HG03108 (cell line): ENCODE results near the gene TIMM29.
"Not testable (repeated sequence)": the region's sequence is repeated elsewhere in the genome, so short reads cannot be mapped to it uniquely, and the experiment has no call there.

ENCODE experiments used
- ATAC-seq: cut with Tn5 transposase; IDR thresholded peaks from one replicate; pipeline ENCODE4 v1.9.1; 2021; ENCODE audit warnings: moderate library complexity; ENCODE audit not compliant: unreplicated experiment

TIMM29 gene

DNA sequence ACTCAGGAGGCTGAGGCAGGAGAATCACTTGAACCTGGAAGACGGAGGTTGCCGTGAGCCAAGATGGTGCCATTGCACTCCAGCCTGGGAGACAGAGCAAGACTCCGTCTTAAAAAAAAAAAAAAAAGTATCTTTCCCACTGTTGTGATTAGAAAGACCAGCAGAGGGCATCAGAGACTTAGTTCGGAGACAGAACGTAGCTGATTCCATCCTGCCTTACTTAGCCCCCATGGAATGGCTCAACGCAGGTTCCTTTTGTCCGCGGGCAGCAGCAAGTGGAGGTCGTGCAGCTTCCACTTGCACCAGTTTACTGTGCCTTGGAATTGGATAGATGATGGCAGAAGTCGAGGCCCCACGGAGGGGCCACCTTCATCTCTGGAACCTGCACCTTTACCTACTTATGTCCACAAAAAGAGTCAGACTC, 8.1 kb downstream of the TIMM29 start:
- no peak for ATAC-seq

- ATAC-seq: not testable (repeated sequence)
Observed at GRCh38 chr19:10941649-10942048, 13.0 kb downstream of the TIMM29 start.

DNA sequence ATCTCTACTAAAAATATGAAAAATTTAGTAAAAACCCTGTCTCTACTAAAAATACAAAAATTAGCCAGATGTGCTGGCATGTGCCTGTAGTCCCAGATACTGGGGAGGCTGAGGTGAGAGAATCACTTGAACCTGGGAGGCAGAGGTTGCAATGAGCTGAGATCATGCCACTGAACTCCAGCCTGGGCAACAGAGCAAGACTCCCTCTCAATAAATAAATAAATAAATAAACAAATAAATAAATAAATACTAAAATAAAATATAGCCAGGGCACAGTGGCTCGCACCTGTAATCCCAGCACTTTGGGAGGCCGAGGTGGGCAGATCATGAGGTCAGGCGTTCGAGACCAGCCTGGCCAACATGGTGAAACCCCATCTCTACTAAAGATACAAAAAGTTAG, 14.8 kb downstream of the TIMM29 start:
- not testable (repeated sequence) for ATAC-seq

DNA sequence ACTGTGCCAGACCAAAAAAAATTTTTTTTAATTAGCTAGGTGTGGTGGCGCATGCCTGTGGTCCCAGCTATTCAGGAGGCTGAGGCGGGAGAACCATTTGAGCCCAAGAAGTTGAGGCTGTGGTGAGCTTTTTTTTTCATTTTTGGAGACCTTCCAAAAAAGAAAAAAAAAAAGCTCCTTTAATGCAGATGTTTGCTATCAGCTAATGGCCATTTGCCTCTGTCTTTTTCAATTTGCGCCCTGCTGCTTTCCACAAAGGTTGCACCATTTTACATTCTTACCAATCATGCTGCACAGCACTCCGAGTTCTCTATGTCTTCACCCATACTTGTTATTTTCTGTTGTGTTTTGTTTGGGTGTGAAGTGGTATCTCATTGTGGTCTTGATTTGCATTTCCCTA, 16.7 kb downstream of the TIMM29 start:
- ATAC-seq: no peak

DNA sequence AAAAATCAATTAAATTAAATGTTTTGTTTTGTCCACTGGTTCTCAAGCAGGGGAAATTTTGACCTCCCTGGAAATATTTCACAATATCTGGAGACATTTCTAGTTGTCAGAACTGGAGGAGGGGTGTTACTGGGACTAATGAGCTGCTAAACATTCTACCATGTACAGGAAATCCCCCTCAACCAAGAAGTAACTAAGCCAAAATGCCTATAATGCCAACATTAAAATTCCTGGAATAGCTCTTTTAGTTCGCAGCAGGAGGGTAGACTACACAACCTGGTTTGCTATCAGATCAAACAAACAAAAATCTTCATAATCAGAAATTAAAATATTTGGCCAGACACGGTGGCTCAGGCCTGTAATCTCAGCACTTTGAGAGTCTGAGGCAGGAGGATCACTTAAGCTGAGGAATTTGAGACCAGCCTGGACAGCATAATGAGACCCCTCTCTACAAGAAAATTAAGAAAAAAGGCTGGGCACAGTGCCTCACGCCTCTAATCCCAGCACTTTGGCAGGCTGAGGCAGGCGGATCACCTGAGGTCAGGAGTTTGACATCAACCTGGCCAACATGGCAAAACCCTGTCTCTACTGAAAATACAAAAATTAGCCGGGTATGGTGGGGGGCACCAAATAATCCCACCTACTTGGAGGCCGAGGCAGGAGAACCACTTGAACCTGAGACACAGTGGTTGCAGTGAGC, 18.5 kb downstream of the TIMM29 start:
- ATAC-seq: no peak

GRCh38 chr19:10952809-10953208, 24.2 kb downstream of the TIMM29 start:
- ATAC-seq: no peak

- ATAC-seq: not testable (repeated sequence)
Observed at GRCh38 chr19:10959277-10959968, 30.8 kb downstream of the TIMM29 start.

- peak; percentile 76 for ATAC-seq
Observed at GRCh38 chr19:10960314-10961072, 31.9 kb downstream of the TIMM29 start, which contains the start of gene SMARCA4. TSS of gene SMARCA4 (plus strand) at chr19:10961030. CDS start at chr19:10984152, 23,122 bp downstream.

DNA sequence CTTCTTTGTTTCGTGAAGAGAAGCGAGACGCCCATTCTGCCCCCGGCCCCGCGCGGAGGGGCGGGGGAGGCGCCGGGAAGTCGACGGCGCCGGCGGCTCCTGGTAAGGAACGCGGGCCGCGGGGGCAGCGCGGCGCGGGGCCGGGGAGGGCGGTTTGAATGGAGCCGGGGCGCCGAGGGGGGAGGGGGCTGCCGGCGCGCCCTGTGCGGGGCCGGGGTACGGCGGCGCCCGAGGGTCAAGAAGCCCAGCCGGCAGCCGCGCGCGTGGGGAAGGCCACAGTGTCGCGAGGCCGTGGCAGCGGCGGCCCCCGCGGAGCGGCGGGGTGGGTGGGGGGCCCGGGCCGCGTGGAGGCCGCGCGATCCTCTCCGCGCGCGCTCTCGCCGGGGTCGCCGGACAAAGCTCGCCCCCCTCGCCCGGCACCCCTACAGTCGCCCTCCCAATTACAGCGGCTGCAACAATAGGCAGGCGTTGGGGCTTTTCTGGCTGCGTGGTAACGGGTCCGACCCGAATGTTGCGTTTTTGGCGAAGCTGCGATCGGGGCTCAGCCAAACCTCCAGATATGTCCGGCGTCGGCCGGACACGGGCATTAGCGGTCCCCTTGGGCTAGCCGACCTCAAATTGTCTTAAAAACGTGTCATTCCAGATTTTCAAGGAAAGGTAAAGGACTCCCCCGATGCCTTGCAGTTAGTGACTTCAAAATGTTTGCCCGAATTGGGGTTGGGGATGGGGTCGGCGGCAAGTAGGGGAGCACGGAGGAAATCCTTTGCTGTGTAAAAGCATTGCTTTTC, 32.7 kb downstream of the TIMM29 start:
- ATAC-seq: peak; percentile 33

GRCh38 chr19:10962863-10963262, 34.3 kb downstream of the TIMM29 start:
- ATAC-seq: no peak

- no peak for ATAC-seq
Observed at GRCh38 chr19:10963865-10964264, 35.3 kb downstream of the TIMM29 start.

- no peak for ATAC-seq
Observed at GRCh38 chr19:10964903-10965302, 36.3 kb downstream of the TIMM29 start.

GRCh38 chr19:10965398-10965797, 36.8 kb downstream of the TIMM29 start:
- no peak for ATAC-seq

GRCh38 chr19:10966809-10967208, 38.2 kb downstream of the TIMM29 start:
- no peak for ATAC-seq

GRCh38 chr19:10968527-10969135, 40.0 kb downstream of the TIMM29 start:
- ATAC-seq: no peak

DNA sequence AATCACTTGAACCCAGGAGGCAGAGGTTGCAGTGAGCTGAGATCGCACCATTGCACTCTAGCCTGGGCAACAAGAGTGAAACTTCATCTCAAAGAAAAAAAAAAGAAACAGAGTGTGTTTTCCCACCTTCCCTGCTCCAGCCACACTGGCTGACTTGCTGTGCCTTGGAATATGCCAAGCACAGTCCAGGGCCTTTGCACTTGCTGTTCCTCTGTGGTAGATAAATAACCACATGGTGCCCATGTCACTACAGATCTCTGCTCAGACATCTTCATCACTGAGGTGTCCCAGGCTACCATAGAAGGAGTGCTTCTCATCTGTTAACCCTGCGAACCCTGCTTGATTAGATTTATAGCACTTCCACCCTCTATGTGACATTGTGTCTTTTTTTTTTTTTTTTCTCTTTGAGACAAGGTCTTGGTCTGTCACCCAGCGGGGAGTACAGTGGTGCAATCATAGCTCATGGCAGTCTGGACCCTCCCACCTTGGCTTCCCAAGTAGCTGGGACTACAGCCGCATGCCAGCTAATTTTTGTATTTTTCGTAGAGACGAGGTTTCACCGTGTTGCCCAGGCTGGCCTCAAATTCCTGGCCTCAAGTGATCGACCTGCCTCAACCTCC, 42.6 kb downstream of the TIMM29 start:
- no peak for ATAC-seq

DNA sequence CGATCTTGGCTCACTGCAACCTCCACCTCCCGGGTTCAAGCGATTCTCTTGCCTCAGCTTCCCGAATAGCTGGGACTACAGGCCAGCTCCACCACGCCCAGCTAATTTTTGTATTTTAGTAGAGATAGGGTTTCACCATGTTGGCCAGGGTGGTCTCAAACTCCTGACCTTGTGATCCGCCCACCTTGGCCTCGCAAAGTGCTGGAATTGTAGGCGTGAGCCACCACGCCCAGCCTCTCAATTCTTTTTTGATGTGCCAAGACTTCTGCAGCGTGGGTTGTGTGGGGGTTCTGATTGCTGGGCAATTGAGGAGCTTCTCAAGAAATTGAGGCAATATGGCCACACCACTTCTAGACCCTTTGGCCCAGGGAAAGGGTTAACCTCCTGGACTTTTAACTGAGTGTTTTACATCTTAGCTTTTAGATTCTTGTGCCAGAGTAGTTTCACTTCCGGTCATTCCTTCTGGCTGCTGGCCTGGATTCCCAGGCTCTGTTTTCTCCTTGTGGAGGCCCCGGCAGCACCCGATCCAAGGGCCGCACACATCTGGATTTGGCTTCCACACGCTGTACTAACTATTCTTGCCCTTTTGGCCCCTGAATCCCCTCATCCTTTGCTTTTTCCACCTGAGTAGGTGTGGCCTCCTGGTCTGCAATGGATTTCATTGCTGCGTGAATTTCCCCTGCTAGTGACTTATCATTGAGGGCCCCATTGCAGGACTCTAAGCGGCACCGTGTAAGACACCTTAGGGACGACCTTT, 46.9 kb downstream of the TIMM29 start:
- ATAC-seq: no peak

- no peak for ATAC-seq
Observed at GRCh38 chr19:10976131-10976892, 47.7 kb downstream of the TIMM29 start.

DNA sequence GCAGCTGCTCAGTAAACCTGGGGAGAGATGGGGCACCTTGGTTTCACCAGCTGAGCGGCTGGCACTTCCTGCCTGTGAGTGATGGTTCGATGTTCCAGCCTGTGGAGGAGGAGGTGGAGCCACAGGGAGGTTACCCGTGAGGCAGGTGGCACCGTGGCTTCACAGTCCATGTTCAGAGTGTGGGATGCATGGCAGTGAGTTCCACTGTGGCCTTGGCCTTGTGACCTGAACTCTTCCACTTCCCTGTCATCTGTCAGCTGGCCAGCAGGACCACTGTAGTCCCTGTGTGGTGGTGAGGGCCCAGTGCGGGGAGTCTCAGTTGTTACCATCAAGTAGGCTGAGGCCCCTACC, 49.1 kb downstream of the TIMM29 start:
- no peak for ATAC-seq
